Natural killer cell (primary cell): Measurements from ENCODE around the gene STIM2. TPM values are rescaled to one million over a fixed set of nuclear protein-coding genes. Genes with fewer than 3 reads are reported as not detected.

Experiments used
- ATAC-seq, 3 donors: fragments of 150-1000 bp in 2 of 3; fragments of 200-7000 bp in 1 of 3; cut with Tn5 transposase; 1 replicate in 1 of 3; 2 replicates in 2 of 3; pipeline ENCODE4 v1.10.0; 2021; ENCODE audit warnings: mild to moderate bottlenecking in 2 of 3, moderate library complexity in 2 of 3
- DNase-seq, 2 donors: peaks; one replicate each; pipeline versions ENCODE4 v3.0.0 to v3.0.0-alpha.2; 2013 to 2021; ENCODE audit warnings: mixed read lengths in 1 of 2
- H3K27ac ChIP-seq: one replicate; pipeline ENCODE4 v1.5.1; 2013; ENCODE audit warnings: mild to moderate bottlenecking, low read length
- H3K27me3 ChIP-seq: one replicate; pipeline ENCODE4 v1.6.1; 2013; ENCODE audit warnings: low read length; ENCODE audit not compliant: control insufficient read depth, insufficient read depth
- H3K36me3 ChIP-seq: one replicate; pipeline ENCODE4 v1.6.1; 2013; ENCODE audit warnings: low read length; ENCODE audit not compliant: control insufficient read depth, insufficient read depth
- H3K4me1 ChIP-seq: one replicate; pipeline ENCODE4 v1.6.1; 2013; ENCODE audit warnings: low read length; ENCODE audit not compliant: control insufficient read depth, insufficient read depth
- H3K4me3 ChIP-seq: one replicate; pipeline ENCODE4 v1.5.1; 2013; ENCODE audit warnings: low read length
- H3K9me3 ChIP-seq: one replicate; pipeline ENCODE4 v1.6.1; 2013; ENCODE audit warnings: low read length; ENCODE audit not compliant: control insufficient read depth, insufficient read depth
- H3K27ac Mint-ChIP-seq, 2 donors: one replicate each; pipeline ENCODE4 v1.8.0; 2022; ENCODE audit warnings: mild to moderate bottlenecking in 2 of 2, mixed read lengths in 2 of 2, moderate library complexity in 1 of 2
- H3K27me3 Mint-ChIP-seq, 2 donors: one replicate each; pipeline ENCODE4 v1.8.0; 2022; ENCODE audit warnings: low read depth in 2 of 2, mixed read lengths in 2 of 2
- H3K36me3 Mint-ChIP-seq: one replicate; pipeline ENCODE4 v1.8.0; 2022; ENCODE audit warnings: mixed read lengths
- H3K4me1 Mint-ChIP-seq, 2 donors: one replicate each; pipeline ENCODE4 v1.8.0; 2022; ENCODE audit warnings: mixed read lengths in 2 of 2
- H3K4me3 Mint-ChIP-seq: one replicate; pipeline ENCODE4 v1.8.0; 2022; ENCODE audit warnings: mild to moderate bottlenecking, moderate library complexity, mixed read lengths
- H3K9me3 Mint-ChIP-seq, 2 donors: one replicate each; pipeline ENCODE4 v1.8.0; 2022; ENCODE audit warnings: mixed read lengths in 2 of 2
- WGBS: methylation state at CpG from one replicate; pipeline ENCODE4 v1.1.7; 2013; ENCODE audit warnings: missing lambda C conversion rate; ENCODE audit not compliant: insufficient coverage; 5-methylcytosine and 5-hydroxymethylcytosine counted together
- intact Hi-C: fragments of 100-400 bp; cut with micrococcal nuclease; formaldehyde crosslinking; loops from one replicate; pipeline ENCODE4 v1.14.2; 2022
- total RNA-seq, 4 donors: library from RNA; stranded (reverse); fragments of 120-200 nt in 1 of 4; gene quantifications; one replicate each; pipeline versions ENCODE4 v1.2.3 to v1.2.4, GENCODE V29; 2013 to 2022
- TF ChIP-seq, protein P1 (sequence below): fragments of 200-600 bp; IDR thresholded peaks from one replicate; pipeline ENCODE4 v1.8.0; 2022; ENCODE audit warnings: antibody characterized with exemption

STIM2 gene
- total RNA-seq, 3 donors from 2014 or later (not counting 1 experiment from before 2014, with no cell fraction given), result 98.3 to 104 (median 100) TPM

DNA sequence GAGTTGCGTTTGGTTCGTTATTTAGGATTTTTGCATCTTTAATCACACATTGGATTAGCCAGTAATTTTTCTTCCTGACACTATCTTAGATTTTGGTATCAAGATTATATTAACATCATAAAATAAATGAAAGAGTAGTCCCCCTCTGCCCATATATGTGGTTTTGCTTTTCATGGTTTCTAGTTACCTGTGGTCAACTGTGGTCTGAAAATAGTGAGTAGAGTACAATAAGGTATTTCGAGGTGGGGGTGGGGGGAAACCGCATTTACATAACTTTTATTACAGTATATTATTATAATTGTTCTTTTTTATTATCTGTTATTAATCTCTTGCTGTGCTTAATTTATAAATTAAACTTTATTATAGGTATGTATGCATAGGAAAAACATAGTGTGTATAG is 152.4 kb downstream of the STIM2 start:
- no peaks in the 10 kb centered on the region for H3K27me3 Mint-ChIP-seq
- TF ChIP-seq, protein P1, sequence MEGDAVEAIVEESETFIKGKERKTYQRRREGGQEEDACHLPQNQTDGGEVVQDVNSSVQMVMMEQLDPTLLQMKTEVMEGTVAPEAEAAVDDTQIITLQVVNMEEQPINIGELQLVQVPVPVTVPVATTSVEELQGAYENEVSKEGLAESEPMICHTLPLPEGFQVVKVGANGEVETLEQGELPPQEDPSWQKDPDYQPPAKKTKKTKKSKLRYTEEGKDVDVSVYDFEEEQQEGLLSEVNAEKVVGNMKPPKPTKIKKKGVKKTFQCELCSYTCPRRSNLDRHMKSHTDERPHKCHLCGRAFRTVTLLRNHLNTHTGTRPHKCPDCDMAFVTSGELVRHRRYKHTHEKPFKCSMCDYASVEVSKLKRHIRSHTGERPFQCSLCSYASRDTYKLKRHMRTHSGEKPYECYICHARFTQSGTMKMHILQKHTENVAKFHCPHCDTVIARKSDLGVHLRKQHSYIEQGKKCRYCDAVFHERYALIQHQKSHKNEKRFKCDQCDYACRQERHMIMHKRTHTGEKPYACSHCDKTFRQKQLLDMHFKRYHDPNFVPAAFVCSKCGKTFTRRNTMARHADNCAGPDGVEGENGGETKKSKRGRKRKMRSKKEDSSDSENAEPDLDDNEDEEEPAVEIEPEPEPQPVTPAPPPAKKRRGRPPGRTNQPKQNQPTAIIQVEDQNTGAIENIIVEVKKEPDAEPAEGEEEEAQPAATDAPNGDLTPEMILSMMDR, result no peak
- WGBS, result no CpG with 5 or more reads among the region's 4 CpGs
- peaks cover 33 to 44% of the 10 kb centered on the region in 2 donors for H3K4me1 Mint-ChIP-seq
- DNase-seq (no peak), ATAC-seq (no peak)
- peak overlapping the region in 1 of 2 donors; percentile 52 for H3K27ac Mint-ChIP-seq
- no peak overlapping the region for H3K4me3 ChIP-seq
- H3K27ac ChIP-seq, result no peak overlapping the region
- H3K36me3 ChIP-seq, result peaks cover 18% of the 10 kb centered on the region
- no peaks in the 10 kb centered on the region for H3K27me3 ChIP-seq
- intact Hi-C loops, result loop anchor here (10.0 kb wide), 1 partner anchor 288 kb away; no protein-coding TSS in a partner anchor
- H3K4me3 Mint-ChIP-seq, result no peak overlapping the region
- peaks cover 9% of the 10 kb centered on the region for H3K4me1 ChIP-seq
- no peaks in the 10 kb centered on the region for H3K36me3 Mint-ChIP-seq
- no peaks in the 10 kb centered on the region for H3K9me3 ChIP-seq
- peaks cover 0 to 3% of the 10 kb centered on the region in 2 donors for H3K9me3 Mint-ChIP-seq

DNA sequence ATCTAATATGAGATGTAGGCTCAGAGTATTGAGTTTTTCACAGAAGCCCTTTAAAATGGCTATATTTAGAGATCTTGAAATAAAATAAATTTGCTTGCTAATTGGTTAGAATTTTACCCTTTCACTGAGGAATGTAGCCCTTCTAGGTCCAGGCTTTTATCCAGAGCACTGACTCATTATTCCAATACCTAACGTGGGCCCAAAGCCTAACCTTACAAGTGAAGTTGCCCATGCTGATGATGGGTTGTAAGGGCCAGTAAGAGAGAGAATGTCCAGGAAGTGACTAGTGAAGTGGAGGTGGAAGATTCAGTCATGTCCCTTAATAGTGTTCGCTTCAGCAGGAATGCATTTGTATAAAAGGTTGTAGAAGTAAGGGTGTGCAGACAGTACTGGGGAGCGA is 155.9 kb downstream of the STIM2 start:
- intact Hi-C loops, result loop anchor here (5.0 to 10.0 kb wide), 2 partner anchors 292 to 434 kb away; partner anchors contain the start of gene TBC1D19
- DNase-seq (no peak), ATAC-seq (no peak)
- TF ChIP-seq, protein P1, result no peak
- Histone ChIP-seq H3K36me3 (peaks cover 39% of the 10 kb centered on the region), H3K27me3 (no peaks in the 10 kb centered on the region), H3K4me3 (no peak overlapping the region), H3K9me3 (no peaks in the 10 kb centered on the region), H3K4me1 (peaks cover 10% of the 10 kb centered on the region), H3K27ac (no peak overlapping the region)
- Mint-ChIP-seq H3K27ac (peak overlapping the region; percentile 75 to 82), H3K9me3 (peaks cover 0 to 3% of the 10 kb centered on the region in 2 donors), H3K4me3 (peak overlapping the region; percentile 8), H3K36me3 (no peaks in the 10 kb centered on the region), H3K27me3 (no peaks in the 10 kb centered on the region), H3K4me1 (peaks cover 40 to 48% of the 10 kb centered on the region in 2 donors)
- WGBS, result 98% methylated on average over 3 of the region's 3 CpGs

DNA sequence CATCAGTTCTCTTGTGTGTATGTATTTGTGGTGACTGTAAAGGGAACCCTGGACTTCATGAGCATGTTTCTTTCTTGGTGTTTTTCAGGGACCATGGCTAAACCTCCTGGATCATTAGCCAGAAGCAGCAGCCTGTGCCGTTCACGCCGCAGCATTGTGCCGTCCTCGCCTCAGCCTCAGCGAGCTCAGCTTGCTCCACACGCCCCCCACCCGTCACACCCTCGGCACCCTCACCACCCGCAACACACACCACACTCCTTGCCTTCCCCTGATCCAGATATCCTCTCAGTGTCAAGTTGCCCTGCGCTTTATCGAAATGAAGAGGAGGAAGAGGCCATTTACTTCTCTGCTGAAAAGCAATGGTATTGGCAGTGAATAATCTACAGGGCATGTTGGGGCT is 157.0 kb downstream of the STIM2 start:
- ATAC-seq (peak; percentile 24 to 52 (median 50)), DNase-seq (no peak)
- peaks cover 45% of the 10 kb centered on the region for H3K36me3 ChIP-seq
- H3K4me3 Mint-ChIP-seq, result peak overlapping the region; percentile 57
- H3K27me3 Mint-ChIP-seq, result no peaks in the 10 kb centered on the region
- no peaks in the 10 kb centered on the region for H3K27me3 ChIP-seq
- no peak overlapping the region for H3K4me3 ChIP-seq
- H3K9me3 Mint-ChIP-seq, result peaks cover 0 to 3% of the 10 kb centered on the region in 2 donors
- intact Hi-C loops, result loop anchor here (5.0 to 10.0 kb wide), 2 partner anchors 293 to 435 kb away; partner anchors contain the start of gene TBC1D19
- H3K27ac Mint-ChIP-seq, result peak overlapping the region; percentile 75 to 82
- no peaks in the 10 kb centered on the region for H3K9me3 ChIP-seq
- 74% methylated on average over 12 of the region's 12 CpGs for WGBS
- no peak overlapping the region for H3K27ac ChIP-seq
- peaks cover 40 to 42% of the 10 kb centered on the region in 2 donors for H3K4me1 Mint-ChIP-seq
- H3K4me1 ChIP-seq, result peaks cover 10% of the 10 kb centered on the region
- no peaks in the 10 kb centered on the region for H3K36me3 Mint-ChIP-seq
- TF ChIP-seq, protein P1, result no peak

DNA sequence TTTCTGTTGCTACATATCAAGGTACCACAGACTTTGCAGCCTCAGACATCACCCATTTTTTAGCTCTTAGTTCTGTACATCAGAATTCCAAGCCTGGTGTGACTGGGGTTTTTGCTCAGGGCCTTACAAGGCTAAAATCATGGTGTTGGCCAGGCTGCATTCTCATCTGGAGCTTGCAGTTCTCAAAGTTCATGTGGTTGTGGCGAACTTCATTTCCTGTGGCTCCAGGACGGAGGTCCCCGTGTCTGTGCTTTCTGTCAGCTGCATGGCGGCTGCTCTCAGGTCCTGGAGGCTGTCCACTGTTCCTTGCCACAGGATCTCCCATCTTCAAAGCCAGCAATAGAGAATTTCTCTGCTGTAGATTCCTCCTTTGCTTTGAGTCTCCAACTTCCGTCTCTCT is 157.4 kb downstream of the STIM2 start:
- Mint-ChIP-seq H3K9me3 (peaks cover 0 to 3% of the 10 kb centered on the region in 2 donors), H3K27ac (peak overlapping the region; percentile 75 to 82), H3K4me1 (peaks cover 39 to 42% of the 10 kb centered on the region in 2 donors), H3K27me3 (no peaks in the 10 kb centered on the region), H3K4me3 (peak overlapping the region; percentile 66), H3K36me3 (peaks cover under 1% of the 10 kb centered on the region)
- Histone ChIP-seq H3K36me3 (peaks cover 49% of the 10 kb centered on the region), H3K4me3 (no peak overlapping the region), H3K4me1 (peaks cover 10% of the 10 kb centered on the region), H3K27ac (no peak overlapping the region), H3K9me3 (no peaks in the 10 kb centered on the region), H3K27me3 (no peaks in the 10 kb centered on the region)
- TF ChIP-seq, protein P1, result no peak
- DNase-seq, result no peak
- intact Hi-C loops, result loop anchor here (5.0 to 10.0 kb wide), 2 partner anchors 293 to 436 kb away; partner anchors contain the start of gene TBC1D19
- WGBS, result 19% methylated on average over 4 of the region's 5 CpGs
- peak; percentile 64 to 83 (median 64) for ATAC-seq
